H1 (cell line): ENCODE data around the gene BRIP1. TPM values are rescaled to one million over a fixed set of nuclear protein-coding genes. Genes with fewer than 3 reads are reported as not detected.

Experiments used
- CBX8 ChIP-seq: fragments of 300-800, 300-1000 bp; sonication (generic); IDR thresholded peaks from 2 replicates; pipeline ENCODE4 v1.7.1; 2016; ENCODE audit warnings: low read depth, low read length, borderline replicate concordance
- CREB1 ChIP-seq: IDR thresholded peaks from 2 replicates; pipeline ENCODE4 v1.6.1; 2012; ENCODE audit warnings: inconsistent platforms
- HDAC2 ChIP-seq, 2 experiments: fragments of 300-600 bp in 1 of 2; sonication (generic) in 1 of 2; IDR thresholded peaks; 2 replicates each; pipeline ENCODE4 v1.6.1; 2011 to 2012; ENCODE audit warnings: low read depth in 2 of 2, low read length in 2 of 2, mild to moderate bottlenecking in 2 of 2, moderate library complexity in 2 of 2, borderline replicate concordance in 1 of 2, inconsistent platforms in 1 of 2
- RFX5 ChIP-seq: IDR thresholded peaks from 2 replicates; pipeline ENCODE4 v1.6.1; 2011; ENCODE audit warnings: low read depth, low read length, improper control_type of control experiment, borderline replicate concordance
- SP4 ChIP-seq: IDR thresholded peaks from 2 replicates; pipeline ENCODE4 v1.6.1; 2012; ENCODE audit warnings: low read length, inconsistent platforms
- polyA plus RNA-seq, 7 experiments: library from polyadenylated mRNA; depleted of rRNA in 3 of 7; stranded (reverse) in 5 of 7; unstranded in 2 of 7; fragments of >200 nt in 5 of 7; fragments of 200-250 nt in 2 of 7; gene quantifications; 1 replicate in 5 of 7; 2 replicates in 1 of 7; 4 replicates in 1 of 7; pipeline versions ENCODE4 v1.2.1 to v1.2.3, GENCODE V29; 2011 to 2013; ENCODE audit warnings: missing spikeins in 2 of 7, mixed read lengths in 2 of 7
- total RNA-seq: library from RNA; stranded (reverse); fragmentation: NEBNext Ultra II Directional; extraction: Animal tissue kit (Norgen Biotek cat#: 25700); gene quantifications from 2 replicates; pipeline ENCODE4 v1.2.1, GENCODE V29; 2021

Gene BRIP1
- total and polyA plus RNA-seq, 2 of the 8 experiments (the other 6 are each of a cell fraction or from before 2014, with no cell fraction given): 5.8 to 19.2 TPM

DNA sequence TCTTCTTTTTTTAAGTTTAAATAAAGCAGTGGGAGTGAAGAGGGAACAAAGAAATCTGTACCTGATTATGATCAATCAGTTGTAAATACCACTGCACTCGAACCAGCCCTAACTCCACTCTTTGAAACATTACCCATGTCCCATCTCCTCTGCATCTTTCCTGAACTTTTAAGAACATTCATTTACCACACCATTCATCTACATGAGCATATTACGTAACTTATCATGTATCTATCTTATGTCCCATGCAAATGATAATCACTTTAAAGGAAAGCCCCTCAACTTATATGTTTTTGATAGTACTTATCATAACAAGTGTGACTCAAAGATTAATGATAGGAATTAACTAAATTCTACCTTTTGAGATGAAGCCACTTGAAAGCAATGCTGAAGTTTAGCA, 10.7 kb upstream of the BRIP1 start (continued):
- TF ChIP-seq HDAC2 (IDR thresholded peaks at IDR 0.05; ENCODE audit: borderline replicate concordance in 1 of 2, low read depth in 2 of 2, low read length in 2 of 2) (no peak), RFX5 (no peak), CBX8 (no peak), SP4 (no peak), CREB1 (no peak)
